Cardiac septum (tissue), 1 donor: Measurements from ENCODE around the gene KCNA5. TPM values are rescaled to one million over a fixed set of nuclear protein-coding genes. Genes with fewer than 3 reads are reported as not detected.

Source experiments
- DNase-seq: peaks from one replicate; pipeline ENCODE4 v3.0.0-alpha.2; 2020; ENCODE audit warnings: low spot score
- intact Hi-C: fragments of 100-400 bp; cut with DNase I; formaldehyde crosslinking; loops from one replicate; pipeline ENCODE4 v1.14.0; 2022
- total RNA-seq: library from RNA; stranded (reverse); fragmentation: NEBNext Ultra II Directional; extraction: Animal tissue kit (Norgen Biotek cat#: 25700); gene quantifications from one replicate; pipeline ENCODE4 v1.2.1, GENCODE V29; 2021
- donor health status: DM: no; HTN: no; CAD: no.

Gene KCNA5
- total RNA-seq, 1 donor from 2014 or later = 3.2 TPM

DNA sequence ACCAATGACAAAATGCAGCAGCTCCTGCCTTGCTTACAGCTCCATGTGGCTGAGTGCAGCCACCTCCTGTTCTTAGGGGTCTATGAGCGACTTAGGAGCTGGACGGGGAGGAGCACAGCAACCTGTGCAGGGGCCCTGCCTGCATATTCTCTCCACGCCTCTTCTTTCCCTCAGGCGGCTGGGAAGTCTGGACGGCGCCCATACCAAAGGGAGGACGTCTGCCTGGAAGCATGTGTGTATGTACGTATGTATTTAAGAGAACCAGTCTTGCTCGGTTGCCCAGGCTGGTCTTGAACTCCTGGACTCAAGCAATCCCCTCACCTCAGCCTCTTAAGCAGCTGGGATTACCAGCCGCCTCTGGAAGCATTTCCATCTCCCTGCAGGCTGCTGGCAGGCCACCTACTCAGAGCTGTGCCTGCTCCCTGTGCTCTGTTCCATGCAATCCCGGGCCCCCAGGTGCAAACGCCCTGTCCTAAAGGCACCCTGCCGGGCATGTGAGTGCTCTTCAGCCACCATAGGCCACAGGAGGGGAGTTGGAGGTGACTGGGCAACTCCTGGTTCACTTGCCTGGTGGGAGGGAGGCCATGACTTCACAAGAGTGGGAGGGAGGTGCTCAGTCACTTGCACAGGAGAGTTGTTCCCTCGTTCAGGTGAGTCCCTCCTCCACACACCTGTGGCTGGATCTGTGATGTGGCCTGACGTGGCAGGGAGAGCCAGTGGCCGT, 44.3 kb downstream of the KCNA5 start:
- DNase-seq = no peak
- intact Hi-C loops = loop anchor here (10.0 kb wide), 2 partner anchors 233 to 357 kb away; no protein-coding TSS in a partner anchor

DNA sequence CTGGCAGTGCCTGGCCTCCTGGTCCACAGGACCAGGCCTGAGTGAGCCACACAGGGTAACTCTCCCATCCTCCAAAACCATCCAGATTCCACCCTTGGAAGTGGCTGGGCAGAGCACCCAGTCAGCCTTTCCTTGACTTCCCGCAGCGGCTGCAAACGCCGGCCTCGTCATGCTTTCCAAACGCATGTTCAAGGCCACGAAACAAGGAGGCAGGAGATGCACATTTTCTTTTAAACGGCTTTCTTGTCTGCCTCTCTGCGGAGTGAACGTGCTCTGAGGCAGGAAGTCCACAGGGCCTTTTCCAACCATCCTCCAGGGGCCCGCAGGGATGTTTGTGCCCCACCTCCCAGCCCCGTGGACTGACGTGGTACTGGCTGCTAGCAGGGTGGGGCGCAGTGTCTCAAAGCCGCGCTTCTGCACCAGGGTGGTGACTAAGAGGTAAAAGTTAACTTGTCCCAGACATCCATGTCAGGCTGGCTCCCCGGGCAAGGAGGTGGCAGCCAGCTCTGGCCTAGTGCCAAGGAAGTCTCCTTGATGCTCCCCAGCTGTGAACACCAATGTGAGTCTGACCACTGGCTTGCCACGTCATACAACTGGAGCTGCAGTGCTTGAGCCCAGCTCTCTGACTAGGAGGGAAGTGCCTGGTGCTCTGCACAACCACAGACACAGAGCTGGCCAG, 45.0 kb downstream of the KCNA5 start:
- intact Hi-C loops = loop anchor here (10.0 kb wide), 2 partner anchors 234 to 356 kb away; no protein-coding TSS in a partner anchor
- no peak for DNase-seq

DNA sequence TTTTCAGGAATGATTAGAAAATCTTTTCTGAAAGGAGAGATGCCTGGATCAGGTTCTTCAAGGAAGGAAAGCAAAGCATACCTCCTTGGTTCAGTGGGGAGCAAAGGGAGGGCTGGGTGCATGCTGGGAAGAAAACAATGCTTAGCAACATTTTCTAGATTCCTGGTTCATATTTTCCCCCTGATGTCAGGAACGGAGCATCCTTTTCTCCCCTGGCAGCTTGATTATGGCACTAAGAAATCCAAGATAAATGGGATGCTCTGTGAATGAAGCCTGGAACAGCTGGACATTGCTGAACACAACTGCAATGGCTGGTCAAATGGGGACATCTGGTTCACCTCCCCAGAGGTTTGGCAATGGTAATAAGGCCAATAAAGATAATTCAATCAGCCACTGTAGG, 50.9 kb downstream of the KCNA5 start:
- no peak for DNase-seq
- intact Hi-C loops = no loop called here

DNA sequence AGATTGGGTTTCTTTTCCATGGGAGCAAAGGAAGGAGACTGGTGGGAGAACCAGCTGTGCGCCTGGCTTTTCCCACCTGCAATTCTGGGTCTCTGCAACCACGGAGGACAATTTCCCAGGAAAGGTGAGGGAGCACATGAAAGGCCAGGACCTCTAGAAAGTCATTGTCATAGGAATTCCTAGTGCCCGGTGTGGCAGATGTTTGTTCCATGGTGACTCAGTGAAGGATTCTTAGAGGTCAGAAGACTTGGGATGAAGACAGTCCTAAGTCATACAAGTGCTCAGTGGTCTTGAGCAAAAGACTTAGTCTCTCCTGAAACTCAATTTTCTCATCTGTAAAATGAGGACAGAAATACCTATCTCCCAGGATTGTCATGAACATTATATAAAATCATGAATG, 51.3 kb downstream of the KCNA5 start:
- intact Hi-C loops = no loop called here

More for the DNA sequence above, 51.3 kb downstream of the KCNA5 start:
- no peak for DNase-seq

Other genes starting within 250 kb of the KCNA5 start
- 0.13 TPM for gene KCNA1, start 134.0 kb upstream of the KCNA5 start, total RNA-seq